HG03139 (cell line): ENCODE data around the gene WDR26.
"Not testable (repeated sequence)": the region's sequence is repeated elsewhere in the genome, so short reads cannot be mapped to it uniquely, and the experiment has no call there.

Source experiments
- ATAC-seq: cut with Tn5 transposase; IDR thresholded peaks from one replicate; pipeline ENCODE4 v1.9.1; 2021; ENCODE audit not compliant: unreplicated experiment

Gene WDR26

GRCh38 chr1:224435318-224435763 lies 744 bp upstream of the WDR26 start:
- ATAC-seq = no peak

GRCh38 chr1:224433701-224434672 lies 610 bp downstream of the WDR26 start:
- ATAC-seq = no peak

- ATAC-seq = no peak
These were observed 1.4 kb downstream of the WDR26 start for GRCh38 chr1:224433041-224433691.

- ATAC-seq = no peak
These were observed 1.9 kb downstream of the WDR26 start for GRCh38 chr1:224432672-224433040.

- no peak for ATAC-seq
These were observed 2.5 kb downstream of the WDR26 start for GRCh38 chr1:224432146-224432545.

GRCh38 chr1:224431726-224432125 lies 2.9 kb downstream of the WDR26 start:
- no peak for ATAC-seq

GRCh38 chr1:224430511-224431113 lies 4.0 kb downstream of the WDR26 start:
- no peak for ATAC-seq

- no peak for ATAC-seq
These were observed 4.8 kb downstream of the WDR26 start for GRCh38 chr1:224429616-224430326.

GRCh38 chr1:224428713-224429112 lies 5.9 kb downstream of the WDR26 start:
- not testable (repeated sequence) for ATAC-seq

- no peak for ATAC-seq
These were observed 7.3 kb downstream of the WDR26 start for GRCh38 chr1:224427346-224427745.

- ATAC-seq = not testable (repeated sequence)
These were observed 7.7 kb downstream of the WDR26 start for GRCh38 chr1:224426869-224427268.

- no peak for ATAC-seq
These were observed 9.2 kb downstream of the WDR26 start for GRCh38 chr1:224425279-224425884.

- ATAC-seq = no peak
These were observed 14.5 kb downstream of the WDR26 start for GRCh38 chr1:224420106-224420505.

GRCh38 chr1:224411766-224412165 lies 22.8 kb downstream of the WDR26 start:
- ATAC-seq = no peak

- ATAC-seq = no peak
These were observed 26.4 kb downstream of the WDR26 start for GRCh38 chr1:224408294-224408590.

GRCh38 chr1:224407571-224408293 lies 26.9 kb downstream of the WDR26 start:
- ATAC-seq = no peak

GRCh38 chr1:224406216-224406615 lies 28.4 kb downstream of the WDR26 start:
- no peak for ATAC-seq

GRCh38 chr1:224405604-224405970 lies 29.0 kb downstream of the WDR26 start:
- ATAC-seq = no peak

- no peak for ATAC-seq
These were observed 29.5 kb downstream of the WDR26 start for GRCh38 chr1:224404916-224405603.
